Trophoblast cell (in vitro differentiated cells and primary cell): ENCODE measurements around the gene RPS21.

Experiments
- DNase-seq, 2 donors: peaks; one replicate each; pipeline ENCODE4 v3.0.0-alpha.2; 2016
- H2AFZ ChIP-seq: 2 replicates; pipeline ENCODE4 v1.6.1; 2013; ENCODE audit warnings: low read length, moderate library complexity, mild to moderate bottlenecking; ENCODE audit not compliant: insufficient read depth, poor library complexity
- H2AK5ac ChIP-seq: 2 replicates; pipeline ENCODE4 v1.6.1; 2013; ENCODE audit warnings: mild to moderate bottlenecking, low read length
- H2BK120ac ChIP-seq: 2 replicates; pipeline ENCODE4 v1.6.1; 2013; ENCODE audit warnings: low read length, mild to moderate bottlenecking, moderate library complexity; ENCODE audit not compliant: insufficient read depth, poor library complexity
- H2BK12ac ChIP-seq: 2 replicates; pipeline ENCODE4 v1.6.1; 2013; ENCODE audit warnings: mild to moderate bottlenecking, low read length, moderate library complexity
- H2BK5ac ChIP-seq: 2 replicates; pipeline ENCODE4 v1.6.1; 2013; ENCODE audit warnings: low read length, low read depth, moderate library complexity, mild to moderate bottlenecking; ENCODE audit not compliant: poor library complexity
- H3K14ac ChIP-seq: 2 replicates; pipeline ENCODE4 v1.6.1; 2013; ENCODE audit warnings: mild to moderate bottlenecking, low read length
- H3K18ac ChIP-seq: 2 replicates; pipeline ENCODE4 v1.6.1; 2013; ENCODE audit warnings: mild to moderate bottlenecking, low read length
- H3K23ac ChIP-seq: 2 replicates; pipeline ENCODE4 v1.6.1; 2013; ENCODE audit warnings: low read length
- H3K27ac ChIP-seq: 2 replicates; pipeline ENCODE4 v1.5.1; 2013; ENCODE audit warnings: low read depth, mild to moderate bottlenecking, inconsistent platforms, low read length, moderate library complexity
- H3K27me3 ChIP-seq: 2 replicates; pipeline ENCODE4 v1.6.1; 2013; ENCODE audit warnings: inconsistent platforms, mild to moderate bottlenecking, low read length, moderate library complexity; ENCODE audit not compliant: insufficient read depth
- H3K36me3 ChIP-seq, 2 experiments: 1 replicate in 1 of 2; 2 replicates in 1 of 2; pipeline ENCODE4 v1.6.1; 2013; ENCODE audit warnings: low read length in 2 of 2, mild to moderate bottlenecking in 2 of 2, moderate library complexity in 1 of 2; ENCODE audit not compliant: insufficient read depth in 2 of 2, control insufficient read depth in 1 of 2
- H3K4ac ChIP-seq: 2 replicates; pipeline ENCODE4 v1.6.1; 2013; ENCODE audit warnings: low read depth, mild to moderate bottlenecking, low read length, moderate library complexity
- H3K4me1 ChIP-seq, 2 experiments: 1 replicate in 1 of 2; 2 replicates in 1 of 2; pipeline ENCODE4 v1.6.1; 2013; ENCODE audit warnings: low read length in 2 of 2, mild to moderate bottlenecking in 2 of 2, moderate library complexity in 1 of 2; ENCODE audit not compliant: insufficient read depth in 2 of 2, control insufficient read depth in 1 of 2
- H3K4me2 ChIP-seq: 2 replicates; pipeline ENCODE4 v1.6.1; 2013; ENCODE audit warnings: inconsistent platforms, mild to moderate bottlenecking, low read length, moderate library complexity
- H3K4me3 ChIP-seq: 2 replicates; pipeline ENCODE4 v1.5.1; 2013; ENCODE audit warnings: mild to moderate bottlenecking, low read depth, low read length, inconsistent platforms
- H3K79me1 ChIP-seq: one replicate; pipeline ENCODE4 v1.6.1; 2013; ENCODE audit warnings: low read length
- H3K79me2 ChIP-seq: 2 replicates; pipeline ENCODE4 v1.6.1; 2013; ENCODE audit warnings: low read length, mild to moderate bottlenecking; ENCODE audit not compliant: control insufficient read depth, insufficient read depth, poor library complexity
- H3K9ac ChIP-seq: 2 replicates; pipeline ENCODE4 v1.6.1; 2013; ENCODE audit warnings: mild to moderate bottlenecking, low read length
- H3K9me3 ChIP-seq: 2 replicates; pipeline ENCODE4 v1.6.1; 2013; ENCODE audit warnings: low read depth, mild to moderate bottlenecking, control low read depth, inconsistent platforms, low read length; ENCODE audit not compliant: insufficient read depth
- H4K12ac ChIP-seq: 2 replicates; pipeline ENCODE4 v1.6.1; 2013; ENCODE audit warnings: low read depth, mild to moderate bottlenecking, low read length, moderate library complexity
- H4K8ac ChIP-seq: 2 replicates; pipeline ENCODE4 v1.6.1; 2013; ENCODE audit warnings: low read depth, mild to moderate bottlenecking, low read length, moderate library complexity
- H4K91ac ChIP-seq: one replicate; pipeline ENCODE4 v1.6.1; 2013; ENCODE audit warnings: low read depth, mild to moderate bottlenecking, low read length, moderate library complexity
- WGBS: extraction: QIAGEN DNeasy Blood & Tissue Kit; methylation state at CpG from one replicate; pipeline ENCODE4 v1.1.7; 2013; ENCODE audit warnings: missing lambda C conversion rate; ENCODE audit not compliant: insufficient read length, insufficient coverage; ENCODE audit errors: extremely low coverage; 5-methylcytosine and 5-hydroxymethylcytosine counted together

Gene RPS21

GRCh38 chr20:62378215-62378614 is 8.7 kb upstream of the RPS21 start:
- Histone ChIP-seq H4K12ac (peak overlapping the region; percentile 26), H3K18ac (peak overlapping the region; percentile 62), H3K79me1 (peaks cover 31% of the 10 kb centered on the region), H3K36me3 (peaks cover 0 to 6% of the 10 kb centered on the region in 2 experiments), H3K27ac (peak overlapping the region; percentile 91), H2AFZ (no peak overlapping the region), H3K79me2 (peaks cover 6% of the 10 kb centered on the region), H2BK5ac (peak overlapping the region; percentile 86), H3K4me3 (no peak overlapping the region), H2BK12ac (peak overlapping the region; percentile 89), H3K14ac (peak overlapping the region; percentile 33), H4K91ac (peak overlapping the region; percentile 91), H3K4me1 (peaks cover 24 to 35% of the 10 kb centered on the region in 2 experiments), H3K23ac (no peak overlapping the region), H3K4me2 (no peak overlapping the region), H3K9me3 (no peaks in the 10 kb centered on the region), H3K9ac (no peak overlapping the region), H2BK120ac (peak overlapping the region; percentile 93), H2AK5ac (peak overlapping the region; percentile 40), H3K4ac (peak overlapping the region; percentile 16), H3K27me3 (no peaks in the 10 kb centered on the region), H4K8ac (peak overlapping the region; percentile 64)
- WGBS, result no CpG with 5 or more reads among the region's 22 CpGs
- peak; percentile 89 to 97 for DNase-seq

- Histone ChIP-seq H2AK5ac (peak overlapping the region; percentile 13), H2BK120ac (no peak overlapping the region), H3K79me1 (peaks cover 28% of the 10 kb centered on the region), H2AFZ (no peak overlapping the region), H3K4me2 (no peak overlapping the region), H3K4me1 (peaks cover 23 to 32% of the 10 kb centered on the region in 2 experiments), H3K23ac (no peak overlapping the region), H3K9ac (peak overlapping the region; percentile 14), H4K91ac (no peak overlapping the region), H3K4me3 (no peak overlapping the region), H3K27me3 (no peaks in the 10 kb centered on the region), H4K12ac (no peak overlapping the region), H2BK12ac (no peak overlapping the region), H4K8ac (no peak overlapping the region), H3K14ac (no peak overlapping the region), H3K79me2 (peaks cover 10% of the 10 kb centered on the region), H2BK5ac (no peak overlapping the region), H3K4ac (no peak overlapping the region), H3K18ac (no peak overlapping the region), H3K9me3 (no peaks in the 10 kb centered on the region), H3K36me3 (peaks cover 0 to 6% of the 10 kb centered on the region in 2 experiments), H3K27ac (no peak overlapping the region)
- WGBS, result no CpG with 5 or more reads among the region's 16 CpGs
- DNase-seq, result no peak
Measured at GRCh38 chr20:62381202-62381797, 5.6 kb upstream of the RPS21 start.

- no peaks in the 10 kb centered on the region for H3K9me3 ChIP-seq
- H2AFZ ChIP-seq, result no peak overlapping the region
- no peak overlapping the region for H4K8ac ChIP-seq
- H2BK120ac ChIP-seq, result no peak overlapping the region
- WGBS, result no CpG with 5 or more reads among the region's 6 CpGs
- H3K4me2 ChIP-seq, result no peak overlapping the region
- peak overlapping the region; percentile 14 for H3K9ac ChIP-seq
- H3K23ac ChIP-seq, result no peak overlapping the region
- peaks cover 0 to 6% of the 10 kb centered on the region in 2 experiments for H3K36me3 ChIP-seq
- H3K4me1 ChIP-seq, result peaks cover 19 to 28% of the 10 kb centered on the region in 2 experiments
- no peak overlapping the region for H2AK5ac ChIP-seq
- H2BK12ac ChIP-seq, result no peak overlapping the region
- H3K79me2 ChIP-seq, result peaks cover 14% of the 10 kb centered on the region
- H3K18ac ChIP-seq, result no peak overlapping the region
- no peak for DNase-seq
- H3K27ac ChIP-seq, result no peak overlapping the region
- no peak overlapping the region for H3K4me3 ChIP-seq
- peaks cover 30% of the 10 kb centered on the region for H3K79me1 ChIP-seq
- no peak overlapping the region for H3K4ac ChIP-seq
- H4K12ac ChIP-seq, result no peak overlapping the region
- no peak overlapping the region for H2BK5ac ChIP-seq
- no peaks in the 10 kb centered on the region for H3K27me3 ChIP-seq
- no peak overlapping the region for H4K91ac ChIP-seq
- no peak overlapping the region for H3K14ac ChIP-seq
Measured at GRCh38 chr20:62381842-62382241, 5.1 kb upstream of the RPS21 start.

GRCh38 chr20:62382306-62383198 is 4.4 kb upstream of the RPS21 start:
- H2AFZ ChIP-seq, result no peak overlapping the region
- H2BK5ac ChIP-seq, result no peak overlapping the region
- no peaks in the 10 kb centered on the region for H3K9me3 ChIP-seq
- H2AK5ac ChIP-seq, result no peak overlapping the region
- H3K79me2 ChIP-seq, result peaks cover 18% of the 10 kb centered on the region
- peaks cover 26% of the 10 kb centered on the region for H3K79me1 ChIP-seq
- peaks cover under 1 to 6% of the 10 kb centered on the region in 2 experiments for H3K36me3 ChIP-seq
- no peak overlapping the region for H3K4me2 ChIP-seq
- no peak overlapping the region for H3K27ac ChIP-seq
- H2BK12ac ChIP-seq, result no peak overlapping the region
- H3K4ac ChIP-seq, result no peak overlapping the region
- no peak overlapping the region for H3K14ac ChIP-seq
- no peak overlapping the region for H3K4me3 ChIP-seq
- H3K4me1 ChIP-seq, result peaks cover 14 to 22% of the 10 kb centered on the region in 2 experiments
- DNase-seq, result peak; percentile 86 to 90
- no peaks in the 10 kb centered on the region for H3K27me3 ChIP-seq
- no peak overlapping the region for H4K12ac ChIP-seq
- WGBS, result no CpG with 5 or more reads among the region's 18 CpGs
- no peak overlapping the region for H3K18ac ChIP-seq
- no peak overlapping the region for H2BK120ac ChIP-seq
- H4K8ac ChIP-seq, result no peak overlapping the region
- no peak overlapping the region for H3K23ac ChIP-seq
- no peak overlapping the region for H3K9ac ChIP-seq
- no peak overlapping the region for H4K91ac ChIP-seq
